K562 treated with DMSO at 1 percent for 12 hours (cell line): ENCODE measurements around the gene DHPS. TPM values are rescaled to one million over a fixed set of nuclear protein-coding genes. Genes with fewer than 3 reads are reported as not detected.

ENCODE experiments used
- total RNA-seq: library from RNA; unstranded; fragments of 300-600 nt; gene quantifications from 2 replicates; pipeline ENCODE4 v1.2.3, GENCODE V29; 2022; ENCODE audit not compliant: insufficient read depth

DHPS gene
- total RNA-seq = 97.8 and 118 TPM in 2 replicates

GRCh38 chr19:12681074-12681987 is at the start of gene DHPS:
Gene DHPS, minus strand, starts transcription at chr19:12681880. Its CDS starts 114 bp downstream, at chr19:12681766.

GRCh38 chr19:12723641-12724426 is 42.2 kb upstream of the DHPS start, which contains the start of gene TNPO2:
Gene TNPO2, minus strand, starts transcription at chr19:12723932. Its CDS starts 2,955 bp downstream, at chr19:12720977.

DNA sequence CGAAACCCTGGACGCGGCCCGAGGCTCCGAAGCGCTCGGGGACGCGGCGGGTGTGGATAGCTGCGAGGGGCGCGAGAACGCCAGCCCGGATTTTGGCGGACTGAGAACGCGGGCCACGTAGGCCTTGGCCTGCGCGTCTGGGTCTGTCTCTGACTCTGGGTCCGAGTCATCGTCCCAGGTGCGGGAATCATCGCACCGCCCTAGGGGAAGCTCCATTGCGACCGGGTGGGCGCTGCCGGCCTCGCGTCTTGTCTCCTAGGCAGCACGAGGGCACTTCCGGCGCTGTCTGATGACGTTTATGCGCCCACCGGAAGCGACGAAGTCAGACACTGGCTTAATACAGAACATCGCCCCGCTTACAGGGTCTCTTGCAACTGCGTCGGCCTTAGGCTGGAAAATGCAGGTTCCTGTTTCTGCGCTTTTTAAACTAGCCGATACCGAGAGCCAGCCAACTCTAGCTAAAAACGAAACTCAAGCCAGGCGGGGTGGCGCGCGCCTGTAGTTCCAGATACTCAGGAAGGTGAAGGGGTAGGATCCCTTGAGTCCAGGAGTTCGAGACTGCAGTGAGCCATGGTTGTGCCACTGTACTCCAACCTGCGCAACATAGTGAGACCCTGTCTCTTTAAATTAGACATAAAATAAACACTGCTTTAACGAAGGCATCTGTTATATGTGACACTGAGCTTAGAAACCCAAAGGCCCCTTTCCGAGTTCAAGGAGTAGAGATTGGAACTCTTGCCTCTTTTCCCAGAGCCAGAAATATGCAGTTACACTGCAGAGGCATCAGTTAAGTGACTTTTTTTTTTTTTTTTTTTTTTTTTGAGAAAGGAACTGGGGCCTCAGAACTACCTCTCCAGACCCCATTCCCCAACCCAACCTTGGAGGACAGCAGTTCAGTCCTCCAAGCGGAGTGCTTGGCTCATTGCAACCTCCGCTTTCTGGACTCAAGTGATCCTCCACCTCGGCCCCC is 15.0 kb upstream of the DHPS start, which contains the start of gene FBXW9:
TSS of gene FBXW9 (minus strand) at position 266 of the 970 bp plus-strand sequence. CDS start at position 216, 50 bp downstream.

DNA sequence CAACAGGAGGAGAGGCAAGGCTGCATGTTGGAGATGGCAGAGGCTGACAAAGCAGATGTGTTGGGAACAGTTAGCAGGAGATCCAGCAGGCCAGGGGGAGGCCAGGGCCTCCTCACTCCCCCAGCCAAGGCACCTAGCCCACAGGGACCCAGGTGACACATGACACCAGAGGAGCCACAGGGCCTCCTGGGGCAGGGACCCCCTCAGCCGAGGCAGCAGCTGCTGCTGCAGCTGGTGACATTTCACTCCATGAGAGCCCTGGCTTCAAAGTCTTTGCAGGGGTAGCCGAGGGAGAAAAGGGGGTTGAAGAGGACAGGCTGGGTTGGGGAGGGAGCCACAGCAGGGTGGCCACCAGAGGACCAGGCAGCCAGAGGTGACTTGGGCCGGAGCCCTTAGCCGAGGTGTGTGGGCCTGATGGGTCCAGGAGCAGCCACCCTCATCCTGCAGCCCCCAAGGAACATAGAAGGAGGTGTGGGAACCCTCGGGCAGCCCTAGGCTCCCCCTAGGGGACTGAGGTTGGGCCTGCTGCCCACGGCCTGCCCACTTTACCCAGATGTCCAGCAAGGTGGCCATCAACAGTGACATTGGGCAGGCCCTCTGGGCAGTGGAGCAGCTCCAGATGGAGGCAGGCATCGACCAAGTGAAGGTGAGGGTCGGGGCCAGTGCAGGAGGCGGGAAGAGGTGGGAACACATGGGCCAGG is 6.0 kb upstream of the DHPS start, which contains the start of gene GNG14:
TSS of gene GNG14 (plus strand) at position 503 of the 701 bp plus-strand sequence. CDS start at position 554, 51 bp downstream.

DNA sequence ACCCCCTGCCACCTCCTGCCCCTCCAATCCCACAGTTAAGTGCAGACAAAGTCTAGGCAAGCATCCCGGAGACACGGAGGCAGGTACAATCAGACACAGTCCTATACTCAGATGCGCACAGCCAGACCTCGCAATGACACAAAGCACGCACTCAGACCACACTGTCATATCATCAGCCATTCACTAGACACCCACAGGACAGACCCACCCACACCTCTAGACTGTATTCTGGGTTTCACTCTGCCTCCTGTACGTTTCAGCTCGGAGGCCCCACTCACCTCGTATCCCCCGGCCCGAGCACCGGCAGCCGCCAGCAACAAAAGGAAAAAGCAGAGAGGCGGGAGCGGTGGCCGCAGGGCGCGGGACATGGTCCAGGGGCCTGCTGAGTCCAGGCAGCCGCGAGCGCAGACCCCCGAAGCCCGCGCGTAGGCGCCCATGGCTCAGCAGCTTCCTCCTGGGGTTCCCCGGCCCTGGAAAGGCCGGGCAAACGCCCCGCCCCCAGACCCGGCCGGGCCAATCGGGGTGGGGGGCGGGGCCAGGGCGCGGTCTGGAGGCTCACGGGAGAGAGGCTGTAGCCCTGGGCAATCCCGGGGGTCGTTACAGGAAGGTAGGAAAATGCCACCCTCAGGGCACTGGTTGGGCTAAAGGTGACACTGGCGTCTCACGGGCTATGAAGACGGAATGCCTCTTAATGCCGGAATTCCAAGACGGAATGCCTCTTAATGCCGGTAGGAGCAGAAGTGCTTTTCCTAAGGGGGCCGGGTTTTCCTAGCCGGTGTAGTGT is 15.2 kb downstream of the DHPS start, which contains the start of the genes MAN2B1 and WDR83:
TSS of gene MAN2B1 (minus strand) at position 478 of the 784 bp plus-strand sequence. CDS start at position 437, 41 bp downstream.
TSS of gene WDR83 (plus strand) at position 543 of the 784 bp plus-strand sequence. CDS start 2,984 bp downstream, outside the sequence.

Other genes starting within 250 kb of the DHPS start
- 0.50 and 3.3 TPM in 2 replicates for gene ZNF443, start 240.9 kb downstream of the DHPS start, total RNA-seq
- 0.31 TPM in 1 of 2 replicates, not detected in the other for gene ZNF709, start 197.1 kb downstream of the DHPS start, total RNA-seq
- 4.6 and 5.4 TPM in 2 replicates for gene ZNF564, start 130.4 kb downstream of the DHPS start, total RNA-seq
- gene ZNF490, start 71.1 kb downstream of the DHPS start, total RNA-seq = 1.4 TPM in 1 of 2 replicates, not detected in the other
- 3.1 and 9.5 TPM in 2 replicates for gene ZNF791, start 71.0 kb downstream of the DHPS start, total RNA-seq
- gene MAN2B1, start 15.1 kb downstream of the DHPS start, total RNA-seq = 63.4 and 103 TPM in 2 replicates
- gene WDR83, start 15.1 kb downstream of the DHPS start, total RNA-seq = 13.5 and 16.3 TPM in 2 replicates
- gene GNG14, start 6.1 kb upstream of the DHPS start, total RNA-seq = not detected in 2 replicates
- 9.1 and 12.5 TPM in 2 replicates for gene FBXW9, start 14.8 kb upstream of the DHPS start, total RNA-seq
- gene TNPO2, start 42.1 kb upstream of the DHPS start, total RNA-seq = 9.2 and 34.1 TPM in 2 replicates
- gene TRIR, start 52.8 kb upstream of the DHPS start, total RNA-seq = 376 and 560 TPM in 2 replicates
- gene GET3, start 55.6 kb upstream of the DHPS start, total RNA-seq = 80.9 and 100 TPM in 2 replicates
- gene BEST2, start 69.9 kb upstream of the DHPS start, total RNA-seq = not detected in 2 replicates
- gene HOOK2, start 93.7 kb upstream of the DHPS start, total RNA-seq = 13.5 and 17.6 TPM in 2 replicates
- 79.5 and 102 TPM in 2 replicates for gene JUNB, start 109.6 kb upstream of the DHPS start, total RNA-seq
- gene PRDX2, start 119.9 kb upstream of the DHPS start, total RNA-seq = 330 and 389 TPM in 2 replicates
- gene THSD8, start 120.2 kb upstream of the DHPS start, total RNA-seq = 12.6 TPM in 1 of 2 replicates, not detected in the other
- gene RNASEH2A, start 124.7 kb upstream of the DHPS start, total RNA-seq = 73.5 and 86.3 TPM in 2 replicates
- gene RTBDN, start 152.7 kb upstream of the DHPS start, total RNA-seq = 0.58 and 3.6 TPM in 2 replicates
- 6.1 and 6.4 TPM in 2 replicates for gene MAST1, start 156.6 kb upstream of the DHPS start, total RNA-seq
- 133 and 148 TPM in 2 replicates for gene DNASE2, start 199.6 kb upstream of the DHPS start, total RNA-seq
- 32.6 and 45.7 TPM in 2 replicates for gene KLF1, start 205.3 kb upstream of the DHPS start, total RNA-seq
- 10.5 and 12.8 TPM in 2 replicates for gene GCDH, start 209.3 kb upstream of the DHPS start, total RNA-seq
- gene SYCE2, start 237.4 kb upstream of the DHPS start, total RNA-seq = 0.80 and 1.0 TPM in 2 replicates